ENCODE results near the gene B3GAT2. TPM values are rescaled to one million over a fixed set of nuclear protein-coding genes. Genes with fewer than 3 reads are reported as not detected.
A peak's percentile ranks its signal among the peaks of the same experiment; 100 is the strongest.

The B3GAT2 gene
- total and polyA plus RNA-seq, 2 of the 13 experiments (the other 11 are each of a cell fraction or from before 2014, with no cell fraction given) = 0.01 to 0.02 TPM

GRCh38 chr6:70973604-70974003 lies 16.7 kb upstream of the B3GAT2 start:
- no peak for FAIRE-seq
- intact Hi-C loops (cut with micrococcal nuclease; ENCODE audit: unreplicated experiment) = no loop called here
- DNase-seq (ENCODE audit: low spot score) = no peak
- Histone ChIP-seq H3K27me3 (ENCODE audit: control insufficient read depth in 1 of 2, insufficient read depth in 2 of 2, low read length in 2 of 2) (no peaks in the 10 kb centered on the region), H3K4me1 (ENCODE audit: insufficient read depth, low read length) (no peaks in the 10 kb centered on the region), H3K36me3 (replicated peaks in 1 of 2; ENCODE audit: control insufficient read depth in 1 of 2, insufficient read depth in 2 of 2, low read length in 2 of 2) (no peaks in the 10 kb centered on the region), H3K4me2 (ENCODE audit: low read depth, low read length) (no peak overlapping the region), H3K4me3 (replicated peaks in 1 of 3; ENCODE audit: insufficient read depth in 1 of 3, low read depth in 2 of 3, low read length in 3 of 3) (no peak overlapping the region), H4K20me1 (ENCODE audit: insufficient read depth, low read length) (no peaks in the 10 kb centered on the region), H3K79me2 (ENCODE audit: insufficient read depth, low read length) (no peaks in the 10 kb centered on the region), H3K9me3 (ENCODE audit: low read length) (no peaks in the 10 kb centered on the region), H3K9ac (ENCODE audit: insufficient read depth, low read depth, low read length) (no peak overlapping the region), H3K27ac (ENCODE audit: extremely low read length, insufficient read depth, low read length) (no peak overlapping the region), H2AFZ (ENCODE audit: low read length) (no peak overlapping the region)
- in situ Hi-C loops (cut with HindIII; ENCODE audit: extremely low pct_ligation_motif_present, low pct_unique_long_range_greater_than_20kb) = no loop called here
- ATAC-seq = no peak
- no TSS peak for BruUV-seq (replicated peaks)
- ChIA-PET CTCF (ENCODE audit: low intra/inter-chr PET ratio, low total read pairs) (no interaction called here), POLR2A (no interaction called here)
- 15% methylated on average over 3 of the region's 3 CpGs for WGBS (ENCODE audit: low lambda C conversion rate)
- TF ChIP-seq ZNF446 (CRISPR knock-in tag; IDR thresholded peaks at IDR 0.05) (no peak), ZNF253 (CRISPR knock-in tag; IDR thresholded peaks at IDR 0.05; ENCODE audit: borderline replicate concordance) (no peak), NFE2 (CRISPR knock-in tag; IDR thresholded peaks at IDR 0.05) (no peak), ZNF260 (CRISPR knock-in tag; IDR thresholded peaks at IDR 0.05; ENCODE audit: borderline replicate concordance, low read depth) (no peak), SOX5 (CRISPR knock-in tag; IDR thresholded peaks at IDR 0.05; ENCODE audit: borderline replicate concordance) (no peak)

GRCh38 chr6:70967049-70967448 lies 10.2 kb upstream of the B3GAT2 start:
- Histone ChIP-seq H3K4me3 (replicated peaks in 1 of 3; ENCODE audit: insufficient read depth in 1 of 3, low read depth in 2 of 3, low read length in 3 of 3) (no peak overlapping the region), H2AFZ (ENCODE audit: low read length) (no peak overlapping the region), H3K36me3 (replicated peaks in 1 of 2; ENCODE audit: control insufficient read depth in 1 of 2, insufficient read depth in 2 of 2, low read length in 2 of 2) (no peaks in the 10 kb centered on the region), H4K20me1 (ENCODE audit: insufficient read depth, low read length) (no peaks in the 10 kb centered on the region), H3K79me2 (ENCODE audit: insufficient read depth, low read length) (no peaks in the 10 kb centered on the region), H3K27ac (ENCODE audit: extremely low read length, insufficient read depth, low read length) (no peak overlapping the region), H3K27me3 (ENCODE audit: control insufficient read depth in 1 of 2, insufficient read depth in 2 of 2, low read length in 2 of 2) (no peaks in the 10 kb centered on the region; a peak in 1 of 5 replicates), H3K9me3 (ENCODE audit: low read length) (no peaks in the 10 kb centered on the region), H3K9ac (ENCODE audit: insufficient read depth, low read depth, low read length) (no peak overlapping the region), H3K4me2 (ENCODE audit: low read depth, low read length) (no peak overlapping the region), H3K4me1 (ENCODE audit: insufficient read depth, low read length) (peaks cover 13% of the 10 kb centered on the region)
- CTCF ChIA-PET (ENCODE audit: low intra/inter-chr PET ratio, low total read pairs) = no interaction called here
- intact Hi-C loops (cut with micrococcal nuclease; ENCODE audit: unreplicated experiment) = no loop called here
- POLR2A ChIA-PET = no interaction called here
- DNase-seq (ENCODE audit: low spot score) = peak; percentile 39
- peak; percentile 71 for ATAC-seq
- FAIRE-seq = no peak
- no TSS peak for BruUV-seq (replicated peaks)
- WGBS (ENCODE audit: low lambda C conversion rate) = 12% methylated on average over 3 of the region's 3 CpGs
- in situ Hi-C loops (cut with HindIII; ENCODE audit: extremely low pct_ligation_motif_present, low pct_unique_long_range_greater_than_20kb) = no loop called here
- no peak for TF ChIP-seq ZNF691 (CRISPR knock-in tag; IDR thresholded peaks at IDR 0.05; ENCODE audit: borderline replicate concordance, low read depth)
- peak; percentile 74 for TF ChIP-seq ESRRA (CRISPR knock-in tag; IDR thresholded peaks at IDR 0.05; ENCODE audit: low read depth)
- TF ChIP-seq SMAD3 (CRISPR knock-in tag; IDR thresholded peaks at IDR 0.05) = 0 out of 2 replicates have a peak, but pooled peaks have one; percentile 29
- TF ChIP-seq SALL1 (CRISPR knock-in tag; IDR thresholded peaks at IDR 0.05) = peak; percentile 21; the same call in 1 of the 2 replicates
- TF ChIP-seq SAP130 (CRISPR knock-in tag; IDR thresholded peaks at IDR 0.05; ENCODE audit: low read depth) = no peak
- TF ChIP-seq, protein P1, sequence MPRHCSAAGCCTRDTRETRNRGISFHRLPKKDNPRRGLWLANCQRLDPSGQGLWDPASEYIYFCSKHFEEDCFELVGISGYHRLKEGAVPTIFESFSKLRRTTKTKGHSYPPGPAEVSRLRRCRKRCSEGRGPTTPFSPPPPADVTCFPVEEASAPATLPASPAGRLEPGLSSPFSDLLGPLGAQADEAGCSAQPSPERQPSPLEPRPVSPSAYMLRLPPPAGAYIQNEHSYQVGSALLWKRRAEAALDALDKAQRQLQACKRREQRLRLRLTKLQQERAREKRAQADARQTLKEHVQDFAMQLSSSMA (CRISPR knock-in tag; IDR thresholded peaks at IDR 0.05) = no peak
- 0 out of 2 replicates have a peak, but pooled peaks have one; percentile 49 for TF ChIP-seq EHMT2 (IDR thresholded peaks at IDR 0.05; ENCODE audit: borderline replicate concordance, low read depth, low read length)
- TF ChIP-seq RXRB (CRISPR knock-in tag; IDR thresholded peaks at IDR 0.05; ENCODE audit: borderline replicate concordance) = peak; percentile 87

Data from HepG2 (cell line).